ENCODE results near the gene DFFA. TPM values are rescaled to one million over a fixed set of nuclear protein-coding genes. Genes with fewer than 3 reads are reported as not detected.

DFFA gene
- polyA plus RNA-seq, 1 experiment: 33.6 TPM

DNA sequence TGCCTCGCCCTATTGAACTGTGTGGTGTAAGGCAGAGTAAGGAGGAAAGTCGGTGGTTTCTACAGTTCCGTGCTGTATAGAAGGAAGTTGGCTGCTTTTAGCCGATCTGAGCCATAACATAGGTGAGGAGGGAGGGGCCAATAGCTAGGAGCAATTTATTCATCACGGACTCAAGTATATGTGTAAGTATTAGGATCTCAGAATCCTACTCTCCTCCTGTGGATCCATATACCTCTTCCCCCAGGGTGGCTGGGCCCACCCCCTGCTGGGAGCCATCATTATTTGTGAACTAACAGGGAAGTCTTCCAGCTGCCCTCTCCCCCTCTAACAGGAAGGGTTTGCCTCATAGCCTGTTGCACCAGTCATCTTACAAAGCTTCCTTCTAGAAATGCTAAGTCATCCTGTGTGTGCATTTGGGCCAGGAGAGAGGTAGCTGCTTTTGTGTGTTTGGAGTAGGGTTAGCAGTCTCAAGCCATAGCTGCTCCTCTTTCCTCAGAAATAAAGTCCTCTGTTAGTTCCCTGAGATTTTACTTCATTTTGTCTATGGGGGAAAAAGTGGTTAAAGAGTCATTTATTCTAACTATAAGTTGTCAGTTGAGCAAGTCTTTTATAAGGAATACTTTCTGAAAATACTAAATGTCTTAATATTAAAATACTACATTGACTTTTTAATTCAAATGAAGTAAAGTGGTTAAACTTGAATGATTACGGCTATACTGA, 57.0 kb downstream of the DFFA start:
- peak overlapping the region; percentile 75 for H3K27ac ChIP-seq (ENCODE audit: low read depth, low read length)
- CTCF ChIA-PET: interaction anchor here (0.9 to 1.7 kb wide), 3 partner anchors 12 to 38 kb away, joined by 3 to 7 read pairs (median 3); partner anchors contain the start of gene CENPS

DNA sequence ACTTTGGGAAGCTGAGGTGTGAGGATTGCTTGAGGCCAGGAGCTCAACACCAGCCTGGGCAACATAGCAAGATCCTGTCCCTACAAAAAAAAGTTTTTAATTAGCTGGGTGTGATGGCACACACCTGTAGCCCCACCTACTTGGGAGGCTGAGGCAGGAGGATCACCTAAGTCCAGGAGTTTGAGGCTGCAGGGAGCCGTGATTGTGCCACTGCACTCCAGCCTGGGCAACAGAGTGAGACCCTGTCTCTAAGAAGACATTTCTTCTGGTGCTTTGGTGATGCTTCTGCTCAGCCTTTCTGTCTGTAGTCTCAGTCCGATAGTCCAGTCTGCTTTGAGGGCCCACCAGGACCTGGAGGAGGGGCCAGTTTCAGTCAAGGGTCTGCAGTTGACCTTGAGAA, 65.1 kb downstream of the DFFA start:
- no peak overlapping the region for H3K4me3 ChIP-seq (ENCODE audit: low read depth, low read length)
- TF ChIP-seq CTCF (IDR thresholded peaks at IDR 0.05; ENCODE audit: low read depth, low read length): no peak
- ChIA-PET POLR2A (interaction anchor here (0.9 to 1.0 kb wide), 2 partner anchors 17 to 26 kb away, joined by 3 read pairs; no protein-coding TSS in a partner anchor), CTCF (interaction anchor here (0.9 kb wide), 1 partner anchor 29 kb away, joined by 3 read pairs; no protein-coding TSS in a partner anchor)
- no peak overlapping the region for H3K27ac ChIP-seq (ENCODE audit: low read depth, low read length)
- no peak for DNase-seq (ENCODE audit: low read depth, low spot score)
- H3K9me3 ChIP-seq (ENCODE audit: control insufficient read depth, insufficient read depth, low read length): no peaks in the 10 kb centered on the region
- H3K27me3 ChIP-seq (ENCODE audit: control insufficient read depth, insufficient read depth, low read length): no peaks in the 10 kb centered on the region

More for the DNA sequence above, 57.0 kb downstream of the DFFA start:
- no peaks in the 10 kb centered on the region for H3K9me3 ChIP-seq (ENCODE audit: control insufficient read depth, insufficient read depth, low read length)
- no peak overlapping the region for H3K4me3 ChIP-seq (ENCODE audit: low read depth, low read length)
- DNase-seq (ENCODE audit: low read depth, low spot score): peak; percentile 76
- TF ChIP-seq CTCF (IDR thresholded peaks at IDR 0.05; ENCODE audit: low read depth, low read length): no peak
- POLR2A ChIA-PET: interaction anchor here (1.0 to 2.9 kb wide), 7 partner anchors 9 to 205 kb away, joined by 4 to 10 read pairs (median 6); partner anchors contain the start of genes KIF1B and PGD
- H3K27me3 ChIP-seq (ENCODE audit: control insufficient read depth, insufficient read depth, low read length): no peaks in the 10 kb centered on the region

Other genes starting within 250 kb of the DFFA start
- 155 and 233 TPM in 2 replicates for gene PGD, start 73.5 kb downstream of the DFFA start, polyA plus RNA-seq (2011; rRNA removed)
- 10.5 and 11.4 TPM in 2 replicates for gene CENPS, start 42.1 kb downstream of the DFFA start, polyA plus RNA-seq (2011; rRNA removed)
- not detected in 2 replicates for gene CORT, start 22.5 kb downstream of the DFFA start, polyA plus RNA-seq (2011; rRNA removed)
- gene PEX14, start 2.4 kb upstream of the DFFA start, polyA plus RNA-seq (2011; rRNA removed): 6.6 and 7.7 TPM in 2 replicates